Measurements from ENCODE around the gene TPCN2.

Gene TPCN2

GRCh38 chr11:69071086-69071800 is 22.5 kb downstream of the TPCN2 start:
- H3K27ac ChIP-seq, result no peak overlapping the region
- H3K9me3 ChIP-seq (ENCODE audit: severe bottlenecking), result no peaks in the 10 kb centered on the region
- DNase-seq, result no peak
- no peaks in the 10 kb centered on the region; the same call in none of the 2 replicates for H3K36me3 ChIP-seq
- H3K4me3 ChIP-seq (ENCODE audit: low read depth, low read length), result no peak overlapping the region
- no peak for TF ChIP-seq CTCF (IDR thresholded peaks at IDR 0.05; ENCODE audit: low read depth, low read length)
- H3K27me3 ChIP-seq (ENCODE audit: insufficient read depth, low read depth, severe bottlenecking), result no peaks in the 10 kb centered on the region

- H3K27ac ChIP-seq, result no peak overlapping the region
- TF ChIP-seq CTCF (IDR thresholded peaks at IDR 0.05; ENCODE audit: low read depth, low read length), result no peak
- no peaks in the 10 kb centered on the region for H3K9me3 ChIP-seq (ENCODE audit: severe bottlenecking)
- H3K4me3 ChIP-seq (ENCODE audit: low read depth, low read length), result no peak overlapping the region
- no peaks in the 10 kb centered on the region; the same call in none of the 2 replicates for H3K36me3 ChIP-seq
- H3K27me3 ChIP-seq (ENCODE audit: insufficient read depth, low read depth, severe bottlenecking), result no peaks in the 10 kb centered on the region
- no peak for DNase-seq
Measured at GRCh38 chr11:69071956-69072355, 23.2 kb downstream of the TPCN2 start.

GRCh38 chr11:69073469-69073868 is 24.7 kb downstream of the TPCN2 start:
- Histone ChIP-seq H3K4me3 (ENCODE audit: low read depth, low read length) (no peak overlapping the region), H3K9me3 (ENCODE audit: severe bottlenecking) (no peaks in the 10 kb centered on the region), H3K27me3 (ENCODE audit: insufficient read depth, low read depth, severe bottlenecking) (no peaks in the 10 kb centered on the region), H3K36me3 (no peaks in the 10 kb centered on the region; the same call in none of the 2 replicates), H3K27ac (no peak overlapping the region)
- DNase-seq, result no peak
- TF ChIP-seq CTCF (IDR thresholded peaks at IDR 0.05; ENCODE audit: low read depth, low read length), result no peak

GRCh38 chr11:69074375-69075140 is 25.8 kb downstream of the TPCN2 start:
- H3K27ac ChIP-seq, result no peak overlapping the region
- H3K27me3 ChIP-seq (ENCODE audit: insufficient read depth, low read depth, severe bottlenecking), result no peaks in the 10 kb centered on the region
- no peaks in the 10 kb centered on the region for H3K9me3 ChIP-seq (ENCODE audit: severe bottlenecking)
- no peak for DNase-seq
- TF ChIP-seq CTCF (IDR thresholded peaks at IDR 0.05; ENCODE audit: low read depth, low read length), result no peak
- no peak overlapping the region for H3K4me3 ChIP-seq (ENCODE audit: low read depth, low read length)
- H3K36me3 ChIP-seq, result no peaks in the 10 kb centered on the region; the same call in none of the 2 replicates

- no peak for DNase-seq
- H3K4me3 ChIP-seq (ENCODE audit: low read depth, low read length), result no peak overlapping the region
- H3K27me3 ChIP-seq (ENCODE audit: insufficient read depth, low read depth, severe bottlenecking), result no peaks in the 10 kb centered on the region
- no peak overlapping the region for H3K27ac ChIP-seq
- TF ChIP-seq CTCF (IDR thresholded peaks at IDR 0.05; ENCODE audit: low read depth, low read length), result no peak
- H3K36me3 ChIP-seq, result no peaks in the 10 kb centered on the region; the same call in none of the 2 replicates
- H3K9me3 ChIP-seq (ENCODE audit: severe bottlenecking), result no peaks in the 10 kb centered on the region
Measured at GRCh38 chr11:69075421-69076128, 26.8 kb downstream of the TPCN2 start.
